NCI-H748 (cell line): Measurements from ENCODE around the gene NEURL3.
A peak's percentile ranks its signal among the peaks of the same experiment; 100 is the strongest.

Source experiments
- DNase-seq: peaks from one replicate; lab custom pipeline; 2025; ENCODE audit not compliant: unreplicated experiment; lab: John Stamatoyannopoulos, UW

Gene NEURL3

GRCh38 chr2:96540136-96540535, 35.0 kb upstream of the NEURL3 start:
- no peak for DNase-seq

- DNase-seq: no peak
Observed at GRCh38 chr2:96539215-96539920, 34.2 kb upstream of the NEURL3 start.

- peak; percentile 3 for DNase-seq
Observed at GRCh38 chr2:96538487-96539214, 33.5 kb upstream of the NEURL3 start.

GRCh38 chr2:96537734-96538486, 32.8 kb upstream of the NEURL3 start:
- DNase-seq: no peak

GRCh38 chr2:96537066-96537733, 32.0 kb upstream of the NEURL3 start:
- peak; percentile 39 for DNase-seq

- peak; percentile 90 for DNase-seq
Observed at GRCh38 chr2:96536445-96537065, 31.4 kb upstream of the NEURL3 start, which contains the start of gene ARID5A. Gene ARID5A (plus strand): TSS chr2:96536752. CDS start chr2:96536827, 75 bp downstream.

- DNase-seq: no peak
Observed at GRCh38 chr2:96535331-96535730, 30.2 kb upstream of the NEURL3 start.

- DNase-seq: peak; percentile 16
Observed at GRCh38 chr2:96534701-96535181, 29.6 kb upstream of the NEURL3 start.

- no peak for DNase-seq
Observed at GRCh38 chr2:96534141-96534540, 29.0 kb upstream of the NEURL3 start.

GRCh38 chr2:96533292-96534073, 28.3 kb upstream of the NEURL3 start:
- no peak for DNase-seq

GRCh38 chr2:96532641-96533291, 27.6 kb upstream of the NEURL3 start:
- DNase-seq: no peak

GRCh38 chr2:96531872-96532505, 26.8 kb upstream of the NEURL3 start:
- DNase-seq: peak; percentile 82

GRCh38 chr2:96531366-96531765, 26.2 kb upstream of the NEURL3 start:
- no peak for DNase-seq

- no peak for DNase-seq
Observed at GRCh38 chr2:96530474-96531357, 25.6 kb upstream of the NEURL3 start.

- DNase-seq: no peak
Observed at GRCh38 chr2:96530144-96530430, 24.9 kb upstream of the NEURL3 start.

- DNase-seq: no peak
Observed at GRCh38 chr2:96529376-96530143, 24.4 kb upstream of the NEURL3 start.

GRCh38 chr2:96528700-96529375, 23.7 kb upstream of the NEURL3 start:
- DNase-seq: no peak
